DOHH2 (cell line): ENCODE results near the gene ARMC10.
"Not testable (repeated sequence)": the region's sequence is repeated elsewhere in the genome, so short reads cannot be mapped to it uniquely, and the experiment has no call there.

Source experiments
- H3F3A ChIP-seq: fragments of 200-600 bp; sonication (generic), shearing (Covaris generic); 2 replicates; pipeline ENCODE4 v1.6.0; 2016; ENCODE audit warnings: antibody characterized with exemption, mild to moderate bottlenecking; ENCODE audit not compliant: control insufficient read depth, insufficient read depth
- H3K27ac ChIP-seq: fragments of 200-600 bp; sonication (generic); 2 replicates; pipeline ENCODE4 v1.5.1; 2014; ENCODE audit warnings: low read depth, mild to moderate bottlenecking, low read length, moderate library complexity
- H3K27me3 ChIP-seq: fragments of 200-600 bp; sonication (generic); 2 replicates; pipeline ENCODE4 v1.6.1; 2014; ENCODE audit warnings: mild to moderate bottlenecking, low read length, mixed read lengths; ENCODE audit not compliant: control insufficient read depth
- H3K36me3 ChIP-seq: fragments of 200-600 bp; sonication (generic); 2 replicates; pipeline ENCODE4 v1.6.1; 2014; ENCODE audit warnings: mild to moderate bottlenecking, low read length, moderate library complexity, mixed read lengths; ENCODE audit not compliant: control insufficient read depth
- H3K4me1 ChIP-seq: fragments of 200-600 bp; sonication (generic); 2 replicates; pipeline ENCODE4 v1.6.1; 2014; ENCODE audit warnings: mild to moderate bottlenecking, low read length, mixed read lengths; ENCODE audit not compliant: control insufficient read depth
- H3K4me2 ChIP-seq: fragments of 200-600 bp; sonication (generic); 2 replicates; pipeline ENCODE4 v1.6.0; 2014; ENCODE audit warnings: mild to moderate bottlenecking, low read length, moderate library complexity
- H3K4me3 ChIP-seq: fragments of 200-600 bp; sonication (generic); 2 replicates; pipeline ENCODE4 v1.5.1; 2014; ENCODE audit warnings: mild to moderate bottlenecking, low read length, mixed read lengths
- H3K79me2 ChIP-seq: fragments of 200-600 bp; sonication (generic); 2 replicates; pipeline ENCODE4 v1.6.1; 2014; ENCODE audit warnings: mild to moderate bottlenecking, low read length, mixed read lengths; ENCODE audit not compliant: control insufficient read depth
- H3K9me2 ChIP-seq: fragments of 200-600 bp; sonication (generic); replicated peaks from 2 replicates; pipeline ENCODE4 v1.6.1; 2014; ENCODE audit warnings: mild to moderate bottlenecking, low read length, mixed read lengths; ENCODE audit not compliant: control insufficient read depth
- H3K9me3 ChIP-seq: fragments of 200-600 bp; sonication (generic); 2 replicates; pipeline ENCODE4 v1.6.1; 2014; ENCODE audit warnings: antibody characterized with exemption, low read length, mixed read lengths; ENCODE audit not compliant: control insufficient read depth, insufficient read depth
- H4K20me1 ChIP-seq: fragments of 200-600 bp; sonication (generic); 2 replicates; pipeline ENCODE4 v1.6.0; 2014; ENCODE audit warnings: low read depth, mild to moderate bottlenecking, antibody characterized with exemption, low read length, moderate library complexity; ENCODE audit not compliant: control insufficient read depth, insufficient read depth
- CTCF ChIP-seq: fragments of 200-600 bp; sonication (generic); IDR thresholded peaks from one replicate; pipeline ENCODE4 v1.5.1; 2014; ENCODE audit warnings: antibody characterized with exemption, mild to moderate bottlenecking, low read depth, low read length; ENCODE audit not compliant: poor library complexity, severe bottlenecking
- EZH2phosphoT487 ChIP-seq: fragments of 200-600 bp; sonication (generic); IDR thresholded peaks from 2 replicates; pipeline ENCODE4 v1.6.1; 2017; ENCODE audit warnings: borderline replicate concordance, mild to moderate bottlenecking, antibody characterized with exemption, low read length, moderate library complexity, mixed read lengths

Gene ARMC10

GRCh38 chr7:103083210-103083609, 8.3 kb downstream of the ARMC10 start:
- Histone ChIP-seq H3K4me2 (no peak overlapping the region), H4K20me1 (no peaks in the 10 kb centered on the region), H3K9me2 (no peaks in the 10 kb centered on the region), H3K27ac (no peak overlapping the region), H3K36me3 (peaks cover 72% of the 10 kb centered on the region), H3K27me3 (no peaks in the 10 kb centered on the region), H3K4me3 (no peak overlapping the region), H3K4me1 (peaks cover 11% of the 10 kb centered on the region), H3F3A (0 out of 2 replicates have a peak, but pooled peaks cover 2% of the 10 kb centered on the region), H3K79me2 (peaks cover 40% of the 10 kb centered on the region), H3K9me3 (no peaks in the 10 kb centered on the region)
- TF ChIP-seq EZH2phosphoT487 (no peak), CTCF (no peak)

DNA sequence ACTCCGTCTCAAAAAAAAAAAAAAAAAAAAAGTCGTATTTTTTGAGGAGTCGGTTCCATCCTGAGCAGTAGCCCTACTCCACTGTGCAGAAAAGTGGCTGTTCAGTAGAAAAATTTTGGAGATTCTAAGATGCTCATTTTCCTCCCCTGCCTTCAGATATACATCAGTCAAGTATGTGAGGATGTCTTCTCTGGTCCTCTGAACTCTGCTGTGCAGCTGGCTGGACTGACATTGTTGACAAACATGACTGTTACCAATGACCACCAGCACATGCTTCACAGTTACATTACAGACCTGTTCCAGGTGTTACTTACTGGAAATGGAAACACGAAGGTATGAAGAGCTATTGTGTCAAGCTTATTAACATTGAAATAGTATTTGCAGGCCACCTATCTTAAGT, 17.4 kb downstream of the ARMC10 start:
- H3K79me2 ChIP-seq, H3K9me2 ChIP-seq, H3K27ac ChIP-seq, H3F3A ChIP-seq, H3K9me3 ChIP-seq, H3K4me2 ChIP-seq, H3K27me3 ChIP-seq, H3K4me1 ChIP-seq, H3K4me3 ChIP-seq, H4K20me1 ChIP-seq: not testable (repeated sequence)
- peaks cover 72% of the 10 kb centered on the region for H3K36me3 ChIP-seq

- no peaks in the 10 kb centered on the region for H4K20me1 ChIP-seq
- no peak overlapping the region for H3K4me2 ChIP-seq
- no peaks in the 10 kb centered on the region for H3K79me2 ChIP-seq
- no peak overlapping the region for H3K27ac ChIP-seq
- H3K4me1 ChIP-seq: no peaks in the 10 kb centered on the region
- no peaks in the 10 kb centered on the region for H3K27me3 ChIP-seq
- H3K9me2 ChIP-seq: no peaks in the 10 kb centered on the region
- peaks cover 10% of the 10 kb centered on the region; the same call in 1 of the 2 replicates for H3F3A ChIP-seq
- no peaks in the 10 kb centered on the region for H3K9me3 ChIP-seq
- peaks cover 67% of the 10 kb centered on the region for H3K36me3 ChIP-seq
- H3K4me3 ChIP-seq: no peak overlapping the region
- TF ChIP-seq EZH2phosphoT487: no peak
These were observed 18.5 kb downstream of the ARMC10 start for GRCh38 chr7:103093429-103093828.

- Histone ChIP-seq H3K4me3 (no peak overlapping the region), H3K4me1 (no peaks in the 10 kb centered on the region), H3K36me3 (peaks cover 61% of the 10 kb centered on the region), H3K79me2 (no peaks in the 10 kb centered on the region), H3K4me2 (no peak overlapping the region), H3K27me3 (no peaks in the 10 kb centered on the region), H4K20me1 (no peaks in the 10 kb centered on the region), H3K9me2 (no peaks in the 10 kb centered on the region), H3K9me3 (no peaks in the 10 kb centered on the region), H3F3A (peaks cover 10% of the 10 kb centered on the region; the same call in 1 of the 2 replicates), H3K27ac (no peak overlapping the region)
- peak; percentile 32 for TF ChIP-seq CTCF
- no peak for TF ChIP-seq EZH2phosphoT487
These were observed 19.2 kb downstream of the ARMC10 start for GRCh38 chr7:103094102-103094501.

DNA sequence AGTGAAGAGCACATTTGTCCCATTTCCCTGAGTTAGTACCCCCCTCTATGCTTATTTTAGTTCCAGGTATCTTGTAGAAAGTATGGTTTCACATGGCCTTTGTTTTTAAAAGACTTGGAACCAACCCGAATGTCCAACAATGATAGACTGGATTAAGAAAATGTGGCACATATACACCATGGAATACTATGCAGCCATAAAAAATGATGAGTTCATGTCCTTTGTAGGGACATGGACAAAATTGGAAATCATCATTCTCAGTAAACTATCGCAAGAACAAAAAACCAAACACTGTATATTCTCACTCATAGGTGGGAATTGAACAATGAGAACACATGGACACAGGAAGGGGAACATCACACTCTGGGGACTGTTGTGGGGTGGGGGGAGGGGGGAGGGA, 20.6 kb downstream of the ARMC10 start:
- H4K20me1 ChIP-seq, H3K27me3 ChIP-seq, H3K9me2 ChIP-seq, H3K9me3 ChIP-seq, H3K27ac ChIP-seq, H3K4me3 ChIP-seq, H3K4me1 ChIP-seq, H3K79me2 ChIP-seq, H3K4me2 ChIP-seq: not testable (repeated sequence)
- Histone ChIP-seq H3F3A (peaks cover 10% of the 10 kb centered on the region), H3K36me3 (peaks cover 61% of the 10 kb centered on the region)
